GM18505 (cell line): ENCODE results near the gene LARP1B.
"Not testable (repeated sequence)": the region's sequence is repeated elsewhere in the genome, so short reads cannot be mapped to it uniquely, and the experiment has no call there.

Experiments
- ATAC-seq: cut with Tn5 transposase; IDR thresholded peaks from one replicate; pipeline ENCODE4 v1.9.1; 2021; ENCODE audit not compliant: unreplicated experiment
- POLR2A ChIP-seq: IDR thresholded peaks from 4 replicates; pipeline ENCODE4 v1.6.1; 2011; ENCODE audit warnings: borderline replicate concordance; ENCODE audit not compliant: insufficient read depth, insufficient read length; ENCODE audit errors: extremely low read depth

LARP1B gene

GRCh38 chr4:128060699-128061565 is at the start of gene LARP1B:
Gene LARP1B, plus strand, starts transcription at chr4:128061312. Its CDS starts 13,640 bp downstream, at chr4:128074952.
- TF ChIP-seq POLR2A, result peak; percentile 91
- peak; percentile 86 for ATAC-seq

GRCh38 chr4:128025319-128025718 is 35.8 kb upstream of the LARP1B start:
- no peak for TF ChIP-seq POLR2A
- ATAC-seq, result no peak

GRCh38 chr4:128029907-128030306 is 31.2 kb upstream of the LARP1B start:
- no peak for ATAC-seq
- TF ChIP-seq POLR2A, result no peak

- ATAC-seq, result no peak
- no peak for TF ChIP-seq POLR2A
Measured at GRCh38 chr4:128031756-128032384, 29.2 kb upstream of the LARP1B start.

GRCh38 chr4:128039568-128039967 is 21.5 kb upstream of the LARP1B start:
- TF ChIP-seq POLR2A, result no peak
- no peak for ATAC-seq

- not testable (repeated sequence) for ATAC-seq
Measured at GRCh38 chr4:128047019-128047418, 14.1 kb upstream of the LARP1B start.

GRCh38 chr4:128047514-128047913 is 13.6 kb upstream of the LARP1B start:
- not testable (repeated sequence) for ATAC-seq

GRCh38 chr4:128051229-128051628 is 9.9 kb upstream of the LARP1B start:
- not testable (repeated sequence) for ATAC-seq

GRCh38 chr4:128054907-128055306 is 6.2 kb upstream of the LARP1B start:
- ATAC-seq, result not testable (repeated sequence)

GRCh38 chr4:128055441-128056206 is 5.5 kb upstream of the LARP1B start:
- ATAC-seq, result not testable (repeated sequence)

- no peak for ATAC-seq
Measured at GRCh38 chr4:128056396-128056795, 4.7 kb upstream of the LARP1B start.

GRCh38 chr4:128060121-128060698 is 902 bp upstream of the LARP1B start:
- no peak for ATAC-seq
- no peak for TF ChIP-seq POLR2A

More at GRCh38 chr4:128056396-128056795, 4.7 kb upstream of the LARP1B start:
- no peak for TF ChIP-seq POLR2A

- peak; percentile 38 for ATAC-seq
- no peak for TF ChIP-seq POLR2A
Measured at GRCh38 chr4:128061566-128062536, 739 bp downstream of the LARP1B start.

GRCh38 chr4:128066453-128066820 is 5.3 kb downstream of the LARP1B start:
- ATAC-seq, result not testable (repeated sequence)
